ENCODE measurements around the gene CBX6.
A peak's percentile ranks its signal among the peaks of the same experiment; 100 is the strongest.

The CBX6 gene

DNA sequence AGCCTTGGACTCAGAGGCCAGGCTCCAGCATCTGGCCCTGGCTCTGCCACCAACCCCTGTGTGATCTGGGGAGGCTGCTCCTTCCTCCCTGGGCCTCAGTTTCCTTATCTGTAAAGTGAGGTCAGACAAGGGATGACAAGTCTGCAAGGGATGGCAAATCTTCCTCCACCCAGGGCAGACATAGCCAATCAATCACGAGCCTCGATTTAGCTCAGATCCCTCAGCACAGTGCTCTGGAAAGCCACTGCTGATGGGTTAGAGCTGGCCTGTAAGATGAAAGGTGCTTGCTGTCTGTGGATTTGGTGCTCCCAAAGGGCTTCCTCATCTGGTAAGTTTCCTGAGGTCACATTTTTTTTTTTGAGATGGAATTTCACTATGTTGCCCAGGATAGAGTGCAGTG, 48.4 kb downstream of the CBX6 start:
- TF ChIP-seq SIN3A (IDR thresholded peaks at IDR 0.05; ENCODE audit: borderline replicate concordance, insufficient read depth, low read length): no peak
- TF ChIP-seq FOXP2 (optimal IDR thresholded peaks at IDR 0.05; ENCODE audit: borderline replicate concordance, extremely low read depth, extremely low read length, insufficient read depth): no peak
- TF ChIP-seq, protein P1, sequence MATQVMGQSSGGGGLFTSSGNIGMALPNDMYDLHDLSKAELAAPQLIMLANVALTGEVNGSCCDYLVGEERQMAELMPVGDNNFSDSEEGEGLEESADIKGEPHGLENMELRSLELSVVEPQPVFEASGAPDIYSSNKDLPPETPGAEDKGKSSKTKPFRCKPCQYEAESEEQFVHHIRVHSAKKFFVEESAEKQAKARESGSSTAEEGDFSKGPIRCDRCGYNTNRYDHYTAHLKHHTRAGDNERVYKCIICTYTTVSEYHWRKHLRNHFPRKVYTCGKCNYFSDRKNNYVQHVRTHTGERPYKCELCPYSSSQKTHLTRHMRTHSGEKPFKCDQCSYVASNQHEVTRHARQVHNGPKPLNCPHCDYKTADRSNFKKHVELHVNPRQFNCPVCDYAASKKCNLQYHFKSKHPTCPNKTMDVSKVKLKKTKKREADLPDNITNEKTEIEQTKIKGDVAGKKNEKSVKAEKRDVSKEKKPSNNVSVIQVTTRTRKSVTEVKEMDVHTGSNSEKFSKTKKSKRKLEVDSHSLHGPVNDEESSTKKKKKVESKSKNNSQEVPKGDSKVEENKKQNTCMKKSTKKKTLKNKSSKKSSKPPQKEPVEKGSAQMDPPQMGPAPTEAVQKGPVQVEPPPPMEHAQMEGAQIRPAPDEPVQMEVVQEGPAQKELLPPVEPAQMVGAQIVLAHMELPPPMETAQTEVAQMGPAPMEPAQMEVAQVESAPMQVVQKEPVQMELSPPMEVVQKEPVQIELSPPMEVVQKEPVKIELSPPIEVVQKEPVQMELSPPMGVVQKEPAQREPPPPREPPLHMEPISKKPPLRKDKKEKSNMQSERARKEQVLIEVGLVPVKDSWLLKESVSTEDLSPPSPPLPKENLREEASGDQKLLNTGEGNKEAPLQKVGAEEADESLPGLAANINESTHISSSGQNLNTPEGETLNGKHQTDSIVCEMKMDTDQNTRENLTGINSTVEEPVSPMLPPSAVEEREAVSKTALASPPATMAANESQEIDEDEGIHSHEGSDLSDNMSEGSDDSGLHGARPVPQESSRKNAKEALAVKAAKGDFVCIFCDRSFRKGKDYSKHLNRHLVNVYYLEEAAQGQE (IDR thresholded peaks at IDR 0.05; ENCODE audit: insufficient read depth in 1 of 2, low read depth in 2 of 2, low read length in 2 of 2): peak in 1 of 2 experiments; percentile 11; a peak in 1 of 4 replicates

DNA sequence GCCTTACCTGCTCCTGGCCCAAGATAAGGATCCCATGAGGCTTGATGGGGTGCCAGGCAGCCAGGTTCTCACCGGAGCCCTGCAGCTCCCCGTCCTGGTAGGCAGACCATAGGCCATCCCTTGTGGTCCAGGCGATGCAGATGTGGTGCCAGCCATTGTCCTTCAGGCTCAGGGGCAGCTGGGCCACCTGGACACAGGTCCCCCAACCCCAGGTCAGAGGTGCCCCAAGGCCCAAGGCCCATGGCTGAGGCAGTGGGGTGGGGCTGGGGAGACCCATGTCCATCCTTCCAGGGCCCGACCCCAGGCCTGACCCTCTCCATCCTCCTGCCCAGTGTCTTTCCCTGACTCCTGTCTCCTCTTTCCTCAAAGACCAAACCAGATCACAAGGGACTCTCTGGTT, 48.9 kb downstream of the CBX6 start:
- no peak for TF ChIP-seq SIN3A (IDR thresholded peaks at IDR 0.05; ENCODE audit: borderline replicate concordance, insufficient read depth, low read length)
- no peak for TF ChIP-seq POLR2AphosphoS5 (IDR thresholded peaks at IDR 0.05; ENCODE audit: low read depth, low read length)
- no peak for TF ChIP-seq TAF1 (IDR thresholded peaks at IDR 0.05; ENCODE audit: borderline replicate concordance, insufficient read depth, low read length)
- no peak for TF ChIP-seq FOXP2 (optimal IDR thresholded peaks at IDR 0.05; ENCODE audit: borderline replicate concordance, extremely low read depth, extremely low read length, insufficient read depth)
- TF ChIP-seq, protein P1 (IDR thresholded peaks at IDR 0.05; ENCODE audit: insufficient read depth in 1 of 2, low read depth in 2 of 2, low read length in 2 of 2): no peak

DNA sequence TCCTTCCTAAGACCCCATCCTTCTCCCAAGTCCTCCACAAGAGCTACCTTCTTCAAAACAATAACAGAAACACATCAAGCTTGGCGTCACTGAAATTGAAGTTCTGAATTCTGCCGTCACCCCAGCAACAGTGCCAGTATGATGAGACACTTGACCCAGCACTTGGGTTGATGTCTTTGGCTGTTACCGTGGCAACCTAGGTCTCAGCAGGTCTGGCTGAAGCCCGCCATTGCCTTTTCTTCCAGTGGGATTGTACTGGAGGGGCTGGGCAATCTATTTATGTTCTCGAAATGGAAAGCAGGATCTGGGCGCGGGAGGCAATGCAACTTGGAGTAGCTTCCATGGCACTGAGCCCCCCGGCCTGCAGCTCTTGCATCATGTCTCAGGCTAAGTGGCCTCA, 52.0 kb downstream of the CBX6 start:
- TF ChIP-seq SIN3A (IDR thresholded peaks at IDR 0.05; ENCODE audit: borderline replicate concordance, insufficient read depth, low read length) (no peak), POLR2AphosphoS5 (IDR thresholded peaks at IDR 0.05; ENCODE audit: low read depth, low read length) (no peak), FOXP2 (optimal IDR thresholded peaks at IDR 0.05; ENCODE audit: borderline replicate concordance, extremely low read depth, extremely low read length, insufficient read depth) (no peak), TAF1 (IDR thresholded peaks at IDR 0.05; ENCODE audit: borderline replicate concordance, insufficient read depth, low read length) (no peak)
- TF ChIP-seq, protein P1 (IDR thresholded peaks at IDR 0.05; ENCODE audit: insufficient read depth in 1 of 2, low read depth in 2 of 2, low read length in 2 of 2): no peak

DNA sequence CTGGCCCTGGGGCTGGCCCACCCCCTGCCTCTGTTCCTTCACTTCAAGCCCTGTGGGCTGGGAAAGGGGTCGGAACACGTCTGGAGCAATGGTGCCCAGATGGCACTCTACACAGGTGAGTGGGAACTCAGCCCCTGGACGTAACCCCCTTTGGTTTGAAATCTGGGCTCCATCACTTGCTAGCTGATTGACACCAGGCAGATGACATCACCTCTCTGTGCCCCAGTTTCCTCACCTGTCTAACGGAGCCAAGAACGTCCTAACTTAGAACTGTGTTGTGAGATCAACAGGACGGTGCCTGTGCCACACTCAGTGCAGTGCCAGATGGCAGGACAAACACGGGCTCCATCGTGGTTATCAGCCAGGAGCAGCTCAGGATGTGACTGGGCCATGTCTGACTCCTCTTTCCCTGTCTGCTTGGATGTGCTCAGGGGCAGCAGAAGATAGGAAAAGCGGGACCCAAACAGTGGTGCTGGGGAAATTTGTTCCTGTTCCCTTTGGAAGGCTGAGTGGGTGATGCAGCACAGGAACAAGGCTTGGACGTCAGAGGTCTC, 52.6 kb downstream of the CBX6 start:
- TF ChIP-seq SIN3A (IDR thresholded peaks at IDR 0.05; ENCODE audit: borderline replicate concordance, insufficient read depth, low read length) (no peak), TAF1 (IDR thresholded peaks at IDR 0.05; ENCODE audit: borderline replicate concordance, insufficient read depth, low read length) (no peak), FOXP2 (optimal IDR thresholded peaks at IDR 0.05; ENCODE audit: borderline replicate concordance, extremely low read depth, extremely low read length, insufficient read depth) (no peak), POLR2AphosphoS5 (IDR thresholded peaks at IDR 0.05; ENCODE audit: low read depth, low read length) (no peak)
- TF ChIP-seq, protein P1 (IDR thresholded peaks at IDR 0.05; ENCODE audit: insufficient read depth in 1 of 2, low read depth in 2 of 2, low read length in 2 of 2): no peak

DNA sequence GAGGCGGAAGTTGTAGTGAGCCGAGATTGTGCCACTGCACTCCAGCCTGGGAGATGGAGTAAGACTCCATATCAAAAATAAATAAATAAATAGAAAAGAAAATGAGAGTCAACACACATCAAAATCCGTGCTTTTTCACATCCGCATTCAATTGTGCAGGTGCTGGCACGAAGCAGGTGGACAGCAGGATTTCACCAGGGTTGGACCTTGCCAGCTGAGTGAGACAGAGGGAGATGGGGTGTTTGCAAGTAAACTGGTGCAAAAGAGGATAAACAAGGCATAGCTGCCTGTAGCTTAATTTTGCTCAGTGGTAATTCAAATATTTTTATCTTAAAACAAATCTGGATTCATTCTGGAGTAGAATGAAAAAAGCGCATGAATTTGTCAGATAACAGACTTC, 54.8 kb downstream of the CBX6 start:
- TF ChIP-seq TAF1 (IDR thresholded peaks at IDR 0.05; ENCODE audit: borderline replicate concordance, insufficient read depth, low read length) (no peak), SIN3A (IDR thresholded peaks at IDR 0.05; ENCODE audit: borderline replicate concordance, insufficient read depth, low read length) (no peak)

Measured in PFSK-1 (cell line).